Vagina (tissue), 2 donors: ENCODE results near the gene SLF2.

Experiments used
- POLR2A ChIP-seq, 2 donors: fragments of 450-650 bp; IDR thresholded peaks; one replicate each; pipeline ENCODE4 v1.6.1; 2017; ENCODE audit warnings: antibody characterized with exemption in 2 of 2, mild to moderate bottlenecking in 2 of 2, moderate library complexity in 2 of 2
- POLR2AphosphoS5 ChIP-seq, 2 donors: sonication (generic); formaldehyde crosslinking; IDR thresholded peaks; one replicate each; pipeline ENCODE4 v1.9.0; 2017; ENCODE audit warnings: antibody characterized with exemption in 2 of 2, mild to moderate bottlenecking in 2 of 2, low read depth in 1 of 2; ENCODE audit not compliant: insufficient read depth in 1 of 2
- TF ChIP-seq, protein P1 (sequence below), 3 experiments: fragments of 450-650 bp in 2 of 3; fragments of 200-600 bp in 1 of 3; sonication (generic) in 1 of 3; IDR thresholded peaks; one replicate each; pipeline ENCODE4 v1.5.1; 2017 to 2019; ENCODE audit warnings: antibody characterized with exemption in 3 of 3, mild to moderate bottlenecking in 2 of 3, moderate library complexity in 2 of 3

- TF ChIP-seq, protein P1, sequence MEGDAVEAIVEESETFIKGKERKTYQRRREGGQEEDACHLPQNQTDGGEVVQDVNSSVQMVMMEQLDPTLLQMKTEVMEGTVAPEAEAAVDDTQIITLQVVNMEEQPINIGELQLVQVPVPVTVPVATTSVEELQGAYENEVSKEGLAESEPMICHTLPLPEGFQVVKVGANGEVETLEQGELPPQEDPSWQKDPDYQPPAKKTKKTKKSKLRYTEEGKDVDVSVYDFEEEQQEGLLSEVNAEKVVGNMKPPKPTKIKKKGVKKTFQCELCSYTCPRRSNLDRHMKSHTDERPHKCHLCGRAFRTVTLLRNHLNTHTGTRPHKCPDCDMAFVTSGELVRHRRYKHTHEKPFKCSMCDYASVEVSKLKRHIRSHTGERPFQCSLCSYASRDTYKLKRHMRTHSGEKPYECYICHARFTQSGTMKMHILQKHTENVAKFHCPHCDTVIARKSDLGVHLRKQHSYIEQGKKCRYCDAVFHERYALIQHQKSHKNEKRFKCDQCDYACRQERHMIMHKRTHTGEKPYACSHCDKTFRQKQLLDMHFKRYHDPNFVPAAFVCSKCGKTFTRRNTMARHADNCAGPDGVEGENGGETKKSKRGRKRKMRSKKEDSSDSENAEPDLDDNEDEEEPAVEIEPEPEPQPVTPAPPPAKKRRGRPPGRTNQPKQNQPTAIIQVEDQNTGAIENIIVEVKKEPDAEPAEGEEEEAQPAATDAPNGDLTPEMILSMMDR (IDR thresholded peaks at IDR 0.05) = no peak
- TF ChIP-seq POLR2AphosphoS5 (IDR thresholded peaks at IDR 0.05; ENCODE audit: insufficient read depth in 1 of 2, low read depth in 1 of 2) (no peak), POLR2A (IDR thresholded peaks at IDR 0.05) (no peak)
Measured at GRCh38 chr10:100864036-100864885, 48.5 kb upstream of the SLF2 start.
